Heart left ventricle (tissue), 16 donors: ENCODE results near the gene TAF1B. TPM values are rescaled to one million over a fixed set of nuclear protein-coding genes. Genes with fewer than 3 reads are reported as not detected.

ENCODE experiments used
- ATAC-seq, 4 donors: fragments of 200-7000 bp; cut with Tn5 transposase; one replicate each; pipeline ENCODE4 v1.9.1; 2020 to 2022; ENCODE audit warnings: moderate library complexity in 4 of 4, mild to moderate bottlenecking in 3 of 4, moderate number of reproducible peaks in 1 of 4
- DNase-seq, 5 donors: peaks; one replicate each; pipeline ENCODE4 v3.0.0-alpha.2; 2020
- H3K27ac ChIP-seq, 12 donors: fragments of 200-600 bp; sonication (generic) in 4 of 12; one replicate each; pipeline versions ENCODE4 v1.5.0 to v1.8.0; 2016 to 2022; ENCODE audit warnings: mild to moderate bottlenecking in 2 of 12
- H3K27me3 ChIP-seq, 9 donors: fragments of 200-600 bp; sonication (generic) in 2 of 9; one replicate each; pipeline versions ENCODE4 v1.5.1 to v1.8.0; 2016 to 2022; ENCODE audit warnings: mild to moderate bottlenecking in 3 of 9
- H3K36me3 ChIP-seq, 9 donors: fragments of 200-600 bp; sonication (generic) in 2 of 9; one replicate each; pipeline versions ENCODE4 v1.5.0 to v1.8.0; 2018 to 2022; ENCODE audit warnings: mild to moderate bottlenecking in 2 of 9
- H3K4me1 ChIP-seq, 12 donors: fragments of 200-600 bp; sonication (generic) in 4 of 12; one replicate each; pipeline versions ENCODE4 v1.5.0 to v1.8.0; 2016 to 2022; ENCODE audit warnings: mild to moderate bottlenecking in 3 of 12
- H3K4me3 ChIP-seq, 12 donors: fragments of 200-600 bp; sonication (generic) in 4 of 12; one replicate each; pipeline versions ENCODE4 v1.5.0 to v1.8.0; 2017 to 2022; ENCODE audit warnings: mild to moderate bottlenecking in 9 of 12, moderate library complexity in 4 of 12
- H3K9me3 ChIP-seq, 12 donors: fragments of 200-600 bp; sonication (generic) in 4 of 12; one replicate each; pipeline versions ENCODE4 v1.5.0 to v1.8.0; 2016 to 2022; ENCODE audit warnings: mild to moderate bottlenecking in 1 of 12
- POLR2A ChIP-seq, 2 donors: fragments of 450-650 bp; IDR thresholded peaks; one replicate each; pipeline ENCODE4 v1.6.1; 2017; ENCODE audit warnings: antibody characterized with exemption in 2 of 2, mild to moderate bottlenecking in 2 of 2, moderate library complexity in 2 of 2
- whole genome bisulfite sequencing, 4 donors: extraction: QIAGEN DNeasy Blood & Tissue Kit in 2 of 4; methylation state at CpG; one replicate each; pipeline versions ENCODE4 v1.1.5 to v1.1.7; 2013 to 2018; 5-methylcytosine and 5-hydroxymethylcytosine counted together
- intact Hi-C, 10 donors: fragments of 100-400 bp; cut with DNase I; formaldehyde crosslinking; loops; one replicate each; pipeline versions ENCODE4 v1.11.1 to v1.14.2; 2022
- polyA plus RNA-seq, 2 donors: library from polyadenylated mRNA; stranded (reverse); fragments of 200-250 nt; gene quantifications; one replicate each; pipeline ENCODE4 v1.2.3, GENCODE V29; 2013
- total RNA-seq, 9 donors: library from RNA; depleted of rRNA in 2 of 9; stranded (reverse); fragments of >200 nt in 2 of 9; fragmentation: NEBNext Ultra II Directional in 3 of 9; extraction: Animal tissue kit (Norgen Biotek cat#: 25700) in 3 of 9; gene quantifications; one replicate each; pipeline versions ENCODE4 v1.1.0 to v1.2.4, GENCODE V29; 2016 to 2023
- TF ChIP-seq, protein P1 (sequence below), 12 donors: fragments of 200-600 bp; sonication (generic) in 4 of 12; IDR thresholded peaks; one replicate each; pipeline versions ENCODE4 v1.5.0 to v1.8.0; 2018 to 2022; ENCODE audit warnings: antibody characterized with exemption in 12 of 12, mild to moderate bottlenecking in 5 of 12
- donor health status: ischemic (EF 13 %, LVEDD 7.1; RV severe dilation, severe dysfunction).
- donor health status: healthy with polysubstance abuse.
- donor health status: DM: no; HTN: yes; CAD: no.
- donor health status: DM: no; HTN: no; CAD: no.
- donor health status: ischemic (EF 25% LVEDD 6.9; RV normal size, moderate dysfunction).
- donor health status: ischemic (EF 25% LVEDD 5.7; RV mildly dilated, moderate dysfunction).
- donor health status: healthy.
- donor health status: DM: yes; HTN: yes; CAD: no.
- donor health status: ischemic (EF 35%, LVEDD 5.7; RV mildly dilated, moderate dysfunction).
- donor health status: nonischemic (EF 11% LVEDD 7.7; RV severe dilation, severe dysfunction).
- donor health status: DM: yes; HTN: yes; CAD: no.
- donor health status: PGD.
- donor health status: ischemic (EF 29% LVEDD 5.4; RV normal size, mild dysfunction).
- donor health status: nonischemic (EF 23%, LVEDD 6.1; RV moderate dilation, normal function).

Gene TAF1B
- total and polyA plus RNA-seq, 11 donors: 1.1 to 13.9 (median 4.7) TPM

DNA sequence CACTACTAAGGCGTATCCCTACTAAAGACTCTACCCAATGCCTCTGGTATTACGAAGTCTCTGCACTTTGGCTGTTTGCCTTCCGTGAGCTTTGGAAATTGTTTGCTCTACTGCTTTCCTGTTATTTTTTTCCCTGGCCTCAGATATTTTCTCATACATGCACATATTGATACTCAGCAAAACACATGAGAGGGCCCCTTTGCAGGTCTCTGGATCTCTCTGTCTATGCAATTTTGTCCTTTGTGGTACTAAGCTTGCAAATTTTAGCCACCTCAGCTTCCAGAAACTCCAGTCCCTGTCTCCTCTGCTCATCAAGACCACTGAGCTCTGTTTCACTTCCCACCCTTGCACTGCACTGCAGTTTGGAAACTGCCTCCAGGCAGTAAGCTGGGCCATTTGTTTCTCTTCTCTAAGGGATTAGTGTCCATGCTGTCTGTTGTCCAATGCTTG is 46.6 kb downstream of the TAF1B start:
- no peak for ATAC-seq
- Histone ChIP-seq H3K4me3 (no peak overlapping the region), H3K4me1 (no peaks in the 10 kb centered on the region), H3K36me3 (peaks cover 0 to 28% (median 8%) of the 10 kb centered on the region in 9 donors), H3K27me3 (no peaks in the 10 kb centered on the region), H3K27ac (no peak overlapping the region), H3K9me3 (peaks cover 0 to 22% (median 10%) of the 10 kb centered on the region in 12 donors)
- no peak for TF ChIP-seq POLR2A (IDR thresholded peaks at IDR 0.05)
- TF ChIP-seq, protein P1, sequence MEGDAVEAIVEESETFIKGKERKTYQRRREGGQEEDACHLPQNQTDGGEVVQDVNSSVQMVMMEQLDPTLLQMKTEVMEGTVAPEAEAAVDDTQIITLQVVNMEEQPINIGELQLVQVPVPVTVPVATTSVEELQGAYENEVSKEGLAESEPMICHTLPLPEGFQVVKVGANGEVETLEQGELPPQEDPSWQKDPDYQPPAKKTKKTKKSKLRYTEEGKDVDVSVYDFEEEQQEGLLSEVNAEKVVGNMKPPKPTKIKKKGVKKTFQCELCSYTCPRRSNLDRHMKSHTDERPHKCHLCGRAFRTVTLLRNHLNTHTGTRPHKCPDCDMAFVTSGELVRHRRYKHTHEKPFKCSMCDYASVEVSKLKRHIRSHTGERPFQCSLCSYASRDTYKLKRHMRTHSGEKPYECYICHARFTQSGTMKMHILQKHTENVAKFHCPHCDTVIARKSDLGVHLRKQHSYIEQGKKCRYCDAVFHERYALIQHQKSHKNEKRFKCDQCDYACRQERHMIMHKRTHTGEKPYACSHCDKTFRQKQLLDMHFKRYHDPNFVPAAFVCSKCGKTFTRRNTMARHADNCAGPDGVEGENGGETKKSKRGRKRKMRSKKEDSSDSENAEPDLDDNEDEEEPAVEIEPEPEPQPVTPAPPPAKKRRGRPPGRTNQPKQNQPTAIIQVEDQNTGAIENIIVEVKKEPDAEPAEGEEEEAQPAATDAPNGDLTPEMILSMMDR (IDR thresholded peaks at IDR 0.05): no peak
- WGBS, 4 donors: 21 to 75% (median 52%) methylated on average over 3 of the region's 3 CpGs
- intact Hi-C loops: no loop called here
- no peak for DNase-seq

DNA sequence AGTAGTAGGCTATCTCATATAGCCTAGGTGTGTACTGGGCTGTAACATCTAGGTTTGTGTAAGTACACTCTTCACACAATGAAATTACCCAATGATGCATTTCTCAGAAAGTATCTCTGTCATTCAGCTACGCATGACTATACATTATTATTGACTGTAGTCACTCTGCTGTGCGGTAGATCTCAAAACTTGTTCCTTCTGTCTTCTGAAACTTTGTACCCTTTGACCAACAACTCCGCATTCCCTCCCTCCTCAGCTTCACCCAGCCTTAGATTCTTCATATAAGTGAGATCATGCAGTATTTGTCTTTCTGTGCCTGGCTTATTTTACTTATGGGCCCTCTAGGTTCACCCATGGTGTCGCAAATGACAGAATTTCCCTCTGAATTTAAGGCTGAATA is 49.0 kb downstream of the TAF1B start:
- no peak for ATAC-seq

DNA sequence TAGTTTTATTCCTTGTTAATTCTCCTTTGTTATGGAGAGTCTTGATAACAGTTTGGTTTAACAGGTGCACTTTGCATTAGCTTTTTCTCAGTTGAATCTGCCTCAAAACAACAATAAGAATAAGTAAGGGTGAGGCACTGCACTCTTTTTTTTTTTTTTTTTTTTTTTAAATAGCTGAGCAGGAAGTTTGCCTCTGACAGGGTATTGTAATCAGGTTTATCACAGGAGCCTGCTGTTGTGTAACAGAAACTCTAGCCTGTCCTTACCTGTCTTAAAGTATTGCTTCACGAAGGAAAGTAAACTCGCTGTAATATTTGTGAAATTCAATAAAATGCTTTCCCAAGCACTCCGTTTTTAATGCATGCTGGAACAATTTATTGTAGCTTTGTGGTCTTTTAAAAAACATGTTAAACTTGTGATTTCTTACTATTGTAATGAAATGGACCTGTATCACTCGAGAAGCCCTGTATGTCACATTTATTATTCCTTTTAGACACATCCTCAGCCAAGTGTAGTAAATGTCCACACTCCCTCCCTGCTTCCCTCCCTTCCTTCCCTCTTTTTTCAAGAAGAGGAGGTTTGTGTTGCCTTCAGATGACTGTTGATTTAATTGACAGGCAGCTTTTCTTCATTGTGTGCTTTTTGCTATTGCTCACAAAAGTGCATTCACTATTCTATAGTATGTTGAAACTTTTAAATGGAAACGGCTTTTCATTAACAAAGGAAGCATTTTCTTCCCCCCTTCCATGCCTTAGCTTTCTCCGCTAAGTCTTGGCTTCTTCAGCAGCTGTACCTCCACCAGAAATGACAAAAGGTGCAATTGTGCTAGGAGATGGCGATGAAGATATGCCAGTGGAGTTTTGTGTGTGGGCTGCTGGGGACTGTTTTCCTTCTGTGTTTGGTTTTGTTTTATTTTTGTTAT is 52.7 kb downstream of the TAF1B start:
- WGBS, 4 donors: 58 to 75% (median 69%) methylated on average over 7 of the region's 7 CpGs
- Histone ChIP-seq H3K27ac (no peak overlapping the region), H3K4me1 (peaks cover 0 to 25% (median 12%) of the 10 kb centered on the region in 12 donors), H3K9me3 (no peaks in the 10 kb centered on the region), H3K27me3 (no peaks in the 10 kb centered on the region), H3K4me3 (no peak overlapping the region), H3K36me3 (peaks cover 0 to 9% (median 3%) of the 10 kb centered on the region in 9 donors)
- ATAC-seq (no peak), DNase-seq (no peak)
- TF ChIP-seq, protein P1 (IDR thresholded peaks at IDR 0.05): no peak
- no peak for TF ChIP-seq POLR2A (IDR thresholded peaks at IDR 0.05)
- intact Hi-C loops: loop anchor here in 1 of 10 donors (5.0 kb wide), 1 partner anchor 151 kb away; no protein-coding TSS in a partner anchor

More for the DNA sequence above, 49.0 kb downstream of the TAF1B start:
- DNase-seq: no peak
- Histone ChIP-seq H3K4me1 (peaks cover 0 to 14% (median 4%) of the 10 kb centered on the region in 12 donors), H3K9me3 (peaks cover 0 to 14% (median 6%) of the 10 kb centered on the region in 12 donors), H3K4me3 (no peak overlapping the region), H3K27ac (no peak overlapping the region), H3K36me3 (peaks cover 0 to 14% (median 3%) of the 10 kb centered on the region in 9 donors), H3K27me3 (no peaks in the 10 kb centered on the region)
- 96 to 98% (median 97%) methylated on average over 4 of the region's 4 CpGs for WGBS, 4 donors
- TF ChIP-seq POLR2A (IDR thresholded peaks at IDR 0.05): no peak
- TF ChIP-seq, protein P1 (IDR thresholded peaks at IDR 0.05): no peak
- intact Hi-C loops: no loop called here

DNA sequence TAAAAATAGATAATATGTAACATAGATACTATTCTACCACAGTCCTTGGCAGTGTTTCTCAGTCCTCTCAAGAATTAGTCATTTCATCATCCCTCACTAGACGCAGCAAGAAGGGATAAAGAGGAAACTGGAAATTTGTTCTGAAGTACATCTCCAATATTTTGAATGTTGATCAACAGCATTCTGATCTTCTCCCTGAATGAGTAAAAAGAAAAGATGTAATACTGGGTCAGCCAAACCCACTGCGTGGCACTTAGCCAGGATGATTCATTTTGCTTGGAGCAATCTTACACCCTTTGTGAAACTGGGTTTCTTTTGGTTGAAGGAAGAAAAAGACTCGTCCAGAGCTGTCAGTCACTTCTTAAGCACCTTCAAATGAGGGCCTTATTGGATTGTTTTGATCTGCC is 54.1 kb downstream of the TAF1B start:
- no peaks in the 10 kb centered on the region for H3K27me3 ChIP-seq
- H3K36me3 ChIP-seq: peaks cover 0 to 4% (median 0%) of the 10 kb centered on the region in 9 donors
- DNase-seq: peak; percentile 40 to 67 (median 57)
- no peaks in the 10 kb centered on the region for H3K9me3 ChIP-seq
- intact Hi-C loops: loop anchor here in 1 of 10 donors (5.0 kb wide), 1 partner anchor 150 kb away; no protein-coding TSS in a partner anchor
- peak overlapping the region in 3 of 12 donors; percentile 3 to 30 (median 11) for H3K27ac ChIP-seq
- WGBS, 4 donors: 53 to 70% (median 61%) methylated on average over 3 of the region's 3 CpGs
- H3K4me1 ChIP-seq: peaks cover 0 to 25% (median 12%) of the 10 kb centered on the region in 12 donors
- no peak for TF ChIP-seq POLR2A (IDR thresholded peaks at IDR 0.05)
- TF ChIP-seq, protein P1 (IDR thresholded peaks at IDR 0.05): no peak
- peak in 3 of 4 donors; percentile 51 to 92 (median 60) for ATAC-seq
- H3K4me3 ChIP-seq: no peak overlapping the region
